ENCODE data around the gene EFCAB11. TPM values are rescaled to one million over a fixed set of nuclear protein-coding genes. Genes with fewer than 3 reads are reported as not detected.

Gene EFCAB11
- polyA plus RNA-seq, 3 donors = 2.0 to 4.3 (median 2.1) TPM

GRCh38 chr14:89955745-89956660 lies 1.5 kb upstream of the EFCAB11 start, which contains the start of gene TDP1:
TDP1 (plus strand) TSS chr14:89955927; CDS start chr14:89963115, 7,188 bp downstream.
- H3K9me3 Mint-ChIP-seq = peaks cover 0 to 7% (median 0%) of the 10 kb centered on the region in 7 donors
- peaks cover 0 to 3% (median 0%) of the 10 kb centered on the region in 3 donors for H3K27me3 Mint-ChIP-seq (ENCODE audit: low read depth in 3 of 3)
- H3K9ac ChIP-seq (ENCODE audit: insufficient read depth, low read length, poor library complexity, severe bottlenecking) = peak within 1 kb of the TSS; percentile 99
- peak within 1 kb of the TSS; percentile 97 to 99 for H3K27ac ChIP-seq (ENCODE audit: low read depth in 1 of 2, low read length in 2 of 2)
- intact Hi-C loops (cut with micrococcal nuclease) = loop anchor here (10.0 kb wide), 6 partner anchors 109 to 1109 kb away; partner anchors contain the start of genes PSMC1 (in 2 of the 2), FOXN3 (in 1 of the 2), KCNK13 (in 1 of the 2) and RPS6KA5 (in 1 of the 2)
- H3K4me2 ChIP-seq (replicated peaks; ENCODE audit: extremely low read depth, low read length, poor library complexity, severe bottlenecking) = peak within 1 kb of the TSS; percentile 100
- peaks cover 11 to 18% of the 10 kb centered on the region in 2 donors for H3K36me3 Mint-ChIP-seq
- no peaks in the 10 kb centered on the region for H3K27me3 ChIP-seq (ENCODE audit: control insufficient read depth in 2 of 2, insufficient read depth in 2 of 2, low read length in 2 of 2)
- peak within 1 kb of the TSS; percentile 92 to 98 (median 97) for H3K27ac Mint-ChIP-seq
- peak within 1 kb of the TSS; percentile 75 to 90 (median 76) for H3K4me3 ChIP-seq (replicated peaks in 1 of 3; ENCODE audit: low read depth in 2 of 3, low read length in 3 of 3)
- under 1% methylated on average over 84 of the region's 84 CpGs for WGBS (ENCODE audit: insufficient coverage)
- peaks cover 32% of the 10 kb centered on the region for H3K4me1 Mint-ChIP-seq
- no peaks in the 10 kb centered on the region for H4K20me1 ChIP-seq (ENCODE audit: insufficient read depth, low read length)
- H3K9me3 ChIP-seq (replicated peaks in 1 of 2; ENCODE audit: control insufficient read depth in 1 of 2, insufficient read depth in 1 of 2, low read length in 2 of 2) = peaks cover 0 to 4% of the 10 kb centered on the region in 2 donors
- H2AFZ ChIP-seq (ENCODE audit: insufficient read depth, low read depth, low read length, poor library complexity, severe bottlenecking) = peak within 1 kb of the TSS; percentile 93
- H3K79me2 ChIP-seq (ENCODE audit: insufficient read depth, low read length) = peaks cover 41% of the 10 kb centered on the region
- H3K4me1 ChIP-seq (ENCODE audit: control insufficient read depth in 1 of 2, insufficient read depth in 2 of 2, low read length in 2 of 2) = peaks cover 20 to 22% of the 10 kb centered on the region in 2 donors
- TF ChIP-seq CTCF (IDR thresholded peaks at IDR 0.05) = no peak
- peak; percentile 94 to 98 (median 96) for DNase-seq
- peak within 1 kb of the TSS; percentile 96 to 100 for H3K4me3 Mint-ChIP-seq
- peaks cover 5 to 11% of the 10 kb centered on the region in 2 donors for H3K36me3 ChIP-seq (replicated peaks in 1 of 2; ENCODE audit: control insufficient read depth in 1 of 2, insufficient read depth in 2 of 2, low read length in 2 of 2)
